ENCODE results near the gene HSD17B12.

Gene HSD17B12

GRCh38 chr11:43818220-43818619 lies 137.7 kb downstream of the HSD17B12 start:
- Histone ChIP-seq H2AFZ (ENCODE audit: insufficient read depth, low read length, poor library complexity) (no peak overlapping the region), H4K12ac (ENCODE audit: low read depth, low read length) (no peak overlapping the region), H3K27ac (ENCODE audit: low read depth, low read length) (no peak overlapping the region), H3K14ac (ENCODE audit: low read length) (no peak overlapping the region), H3K4me1 (ENCODE audit: control insufficient read depth in 1 of 2, insufficient read depth in 2 of 2, low read length in 2 of 2) (no peaks in the 10 kb centered on the region), H3K9me3 (ENCODE audit: insufficient read depth, low read depth, low read length) (no peaks in the 10 kb centered on the region), H3K79me1 (ENCODE audit: low read length) (no peaks in the 10 kb centered on the region), H3K4ac (ENCODE audit: low read depth, low read length) (no peak overlapping the region), H3K18ac (ENCODE audit: low read length) (no peak overlapping the region), H3K27me3 (ENCODE audit: insufficient read depth, low read length) (no peaks in the 10 kb centered on the region), H3K36me3 (ENCODE audit: control insufficient read depth in 1 of 2, insufficient read depth in 2 of 2, low read length in 2 of 2) (peaks cover 0 to 6% of the 10 kb centered on the region in 2 experiments), H2AK5ac (ENCODE audit: low read length) (no peak overlapping the region), H3K23ac (ENCODE audit: low read length) (no peak overlapping the region), H3K9ac (ENCODE audit: low read length) (no peak overlapping the region), H2BK12ac (ENCODE audit: low read length) (no peak overlapping the region), H2BK120ac (ENCODE audit: insufficient read depth, low read length, poor library complexity) (no peak overlapping the region), H3K4me2 (ENCODE audit: low read length) (no peak overlapping the region), H4K8ac (ENCODE audit: low read depth, low read length) (no peak overlapping the region), H3K79me2 (ENCODE audit: control insufficient read depth, insufficient read depth, low read length, poor library complexity) (no peaks in the 10 kb centered on the region), H3K4me3 (ENCODE audit: low read depth, low read length) (no peak overlapping the region), H4K91ac (ENCODE audit: low read depth, low read length) (no peak overlapping the region), H2BK5ac (ENCODE audit: low read depth, low read length, poor library complexity) (no peak overlapping the region)
- DNase-seq: peak; percentile 20 to 93
- WGBS (ENCODE audit: extremely low coverage, insufficient coverage, insufficient read length): no CpG with 5 or more reads among the region's 1 CpG

- Histone ChIP-seq H3K9me3 (ENCODE audit: insufficient read depth, low read depth, low read length) (no peaks in the 10 kb centered on the region), H2BK12ac (ENCODE audit: low read length) (no peak overlapping the region), H4K91ac (ENCODE audit: low read depth, low read length) (no peak overlapping the region), H3K4me1 (ENCODE audit: control insufficient read depth in 1 of 2, insufficient read depth in 2 of 2, low read length in 2 of 2) (no peaks in the 10 kb centered on the region), H3K36me3 (ENCODE audit: control insufficient read depth in 1 of 2, insufficient read depth in 2 of 2, low read length in 2 of 2) (peaks cover 0 to 6% of the 10 kb centered on the region in 2 experiments), H3K14ac (ENCODE audit: low read length) (no peak overlapping the region), H3K23ac (ENCODE audit: low read length) (no peak overlapping the region), H3K4me3 (ENCODE audit: low read depth, low read length) (no peak overlapping the region), H2BK5ac (ENCODE audit: low read depth, low read length, poor library complexity) (no peak overlapping the region), H3K79me2 (ENCODE audit: control insufficient read depth, insufficient read depth, low read length, poor library complexity) (no peaks in the 10 kb centered on the region), H2BK120ac (ENCODE audit: insufficient read depth, low read length, poor library complexity) (no peak overlapping the region), H2AFZ (ENCODE audit: insufficient read depth, low read length, poor library complexity) (no peak overlapping the region), H3K27me3 (ENCODE audit: insufficient read depth, low read length) (no peaks in the 10 kb centered on the region), H3K27ac (ENCODE audit: low read depth, low read length) (no peak overlapping the region), H3K18ac (ENCODE audit: low read length) (no peak overlapping the region), H3K9ac (ENCODE audit: low read length) (no peak overlapping the region), H3K4ac (ENCODE audit: low read depth, low read length) (no peak overlapping the region), H3K4me2 (ENCODE audit: low read length) (no peak overlapping the region), H3K79me1 (ENCODE audit: low read length) (no peaks in the 10 kb centered on the region), H4K8ac (ENCODE audit: low read depth, low read length) (no peak overlapping the region), H4K12ac (ENCODE audit: low read depth, low read length) (no peak overlapping the region), H2AK5ac (ENCODE audit: low read length) (no peak overlapping the region)
- no CpG with 5 or more reads among the region's 2 CpGs for WGBS (ENCODE audit: extremely low coverage, insufficient coverage, insufficient read length)
- DNase-seq: no peak
Measured at GRCh38 chr11:43819926-43820325, 139.4 kb downstream of the HSD17B12 start.

- Histone ChIP-seq H3K4me1 (ENCODE audit: control insufficient read depth in 1 of 2, insufficient read depth in 2 of 2, low read length in 2 of 2) (no peaks in the 10 kb centered on the region), H4K91ac (ENCODE audit: low read depth, low read length) (no peak overlapping the region), H4K12ac (ENCODE audit: low read depth, low read length) (no peak overlapping the region), H2AFZ (ENCODE audit: insufficient read depth, low read length, poor library complexity) (no peak overlapping the region), H2BK120ac (ENCODE audit: insufficient read depth, low read length, poor library complexity) (no peak overlapping the region), H3K23ac (ENCODE audit: low read length) (no peak overlapping the region), H3K4me2 (ENCODE audit: low read length) (no peak overlapping the region), H3K14ac (ENCODE audit: low read length) (no peak overlapping the region), H3K27ac (ENCODE audit: low read depth, low read length) (no peak overlapping the region), H3K36me3 (ENCODE audit: control insufficient read depth in 1 of 2, insufficient read depth in 2 of 2, low read length in 2 of 2) (peaks cover 0 to 4% of the 10 kb centered on the region in 2 experiments), H3K4me3 (ENCODE audit: low read depth, low read length) (no peak overlapping the region), H3K9me3 (ENCODE audit: insufficient read depth, low read depth, low read length) (no peaks in the 10 kb centered on the region), H2BK12ac (ENCODE audit: low read length) (no peak overlapping the region), H2AK5ac (ENCODE audit: low read length) (no peak overlapping the region), H3K9ac (ENCODE audit: low read length) (no peak overlapping the region), H3K18ac (ENCODE audit: low read length) (no peak overlapping the region), H4K8ac (ENCODE audit: low read depth, low read length) (no peak overlapping the region), H3K79me1 (ENCODE audit: low read length) (no peaks in the 10 kb centered on the region), H3K27me3 (ENCODE audit: insufficient read depth, low read length) (no peaks in the 10 kb centered on the region), H3K4ac (ENCODE audit: low read depth, low read length) (no peak overlapping the region), H2BK5ac (ENCODE audit: low read depth, low read length, poor library complexity) (no peak overlapping the region), H3K79me2 (ENCODE audit: control insufficient read depth, insufficient read depth, low read length, poor library complexity) (no peaks in the 10 kb centered on the region)
- WGBS (ENCODE audit: extremely low coverage, insufficient coverage, insufficient read length): no CpG with 5 or more reads among the region's 6 CpGs
- DNase-seq: peak; percentile 80 to 85
Measured at GRCh38 chr11:43823316-43823715, 142.8 kb downstream of the HSD17B12 start.

GRCh38 chr11:43823851-43824250 lies 143.3 kb downstream of the HSD17B12 start:
- H3K79me2 ChIP-seq (ENCODE audit: control insufficient read depth, insufficient read depth, low read length, poor library complexity): no peaks in the 10 kb centered on the region
- no peak overlapping the region for H2AFZ ChIP-seq (ENCODE audit: insufficient read depth, low read length, poor library complexity)
- no peak overlapping the region for H4K12ac ChIP-seq (ENCODE audit: low read depth, low read length)
- no peak overlapping the region for H3K23ac ChIP-seq (ENCODE audit: low read length)
- H3K79me1 ChIP-seq (ENCODE audit: low read length): no peaks in the 10 kb centered on the region
- no peak overlapping the region for H3K9ac ChIP-seq (ENCODE audit: low read length)
- H4K8ac ChIP-seq (ENCODE audit: low read depth, low read length): no peak overlapping the region
- no peak overlapping the region for H3K4ac ChIP-seq (ENCODE audit: low read depth, low read length)
- no peak overlapping the region for H3K27ac ChIP-seq (ENCODE audit: low read depth, low read length)
- no peak overlapping the region for H2BK12ac ChIP-seq (ENCODE audit: low read length)
- H3K4me2 ChIP-seq (ENCODE audit: low read length): no peak overlapping the region
- H3K18ac ChIP-seq (ENCODE audit: low read length): no peak overlapping the region
- WGBS (ENCODE audit: extremely low coverage, insufficient coverage, insufficient read length): no CpG with 5 or more reads among the region's 5 CpGs
- H3K27me3 ChIP-seq (ENCODE audit: insufficient read depth, low read length): no peaks in the 10 kb centered on the region
- H3K4me1 ChIP-seq (ENCODE audit: control insufficient read depth in 1 of 2, insufficient read depth in 2 of 2, low read length in 2 of 2): no peaks in the 10 kb centered on the region
- H2BK120ac ChIP-seq (ENCODE audit: insufficient read depth, low read length, poor library complexity): no peak overlapping the region
- no peak overlapping the region for H4K91ac ChIP-seq (ENCODE audit: low read depth, low read length)
- peak; percentile 68 to 96 for DNase-seq
- H2BK5ac ChIP-seq (ENCODE audit: low read depth, low read length, poor library complexity): no peak overlapping the region
- H3K36me3 ChIP-seq (ENCODE audit: control insufficient read depth in 1 of 2, insufficient read depth in 2 of 2, low read length in 2 of 2): peaks cover 0 to 4% of the 10 kb centered on the region in 2 experiments
- no peak overlapping the region for H2AK5ac ChIP-seq (ENCODE audit: low read length)
- no peak overlapping the region for H3K14ac ChIP-seq (ENCODE audit: low read length)
- H3K9me3 ChIP-seq (ENCODE audit: insufficient read depth, low read depth, low read length): no peaks in the 10 kb centered on the region
- H3K4me3 ChIP-seq (ENCODE audit: low read depth, low read length): no peak overlapping the region

Data from trophoblast cell (in vitro differentiated cells and primary cell).